Germinal center (tissue), 1 donor: ENCODE measurements around the gene GPR107.

Experiments used
- DNase-seq: peaks from one replicate; pipeline ENCODE4 v3.0.0; 2012; ENCODE audit warnings: mixed read lengths, low spot score

Gene GPR107

DNA sequence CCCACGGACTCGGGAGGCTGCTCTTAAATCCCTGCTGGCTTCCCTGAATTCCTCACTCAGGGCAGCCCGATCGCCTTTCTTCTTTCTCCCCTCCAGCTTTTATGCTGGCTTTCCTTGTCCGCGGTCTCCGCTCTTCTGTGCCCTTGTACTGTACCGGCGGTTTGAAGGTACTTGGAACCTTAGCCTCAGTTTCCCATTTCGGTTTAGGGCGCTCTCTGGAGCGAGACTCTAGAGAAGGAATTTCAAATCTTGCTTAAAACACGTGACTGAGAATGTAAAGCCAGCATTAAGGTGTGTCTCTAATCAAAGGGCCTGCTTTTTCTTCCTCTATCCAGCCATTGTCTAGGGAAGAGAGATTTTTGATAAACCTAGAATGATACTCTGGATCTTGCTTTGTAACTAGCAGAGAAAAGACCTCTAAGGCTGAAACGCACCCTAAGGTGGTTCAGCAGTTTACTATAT is 650 bp downstream of the GPR107 start:
- no peak for DNase-seq

DNA sequence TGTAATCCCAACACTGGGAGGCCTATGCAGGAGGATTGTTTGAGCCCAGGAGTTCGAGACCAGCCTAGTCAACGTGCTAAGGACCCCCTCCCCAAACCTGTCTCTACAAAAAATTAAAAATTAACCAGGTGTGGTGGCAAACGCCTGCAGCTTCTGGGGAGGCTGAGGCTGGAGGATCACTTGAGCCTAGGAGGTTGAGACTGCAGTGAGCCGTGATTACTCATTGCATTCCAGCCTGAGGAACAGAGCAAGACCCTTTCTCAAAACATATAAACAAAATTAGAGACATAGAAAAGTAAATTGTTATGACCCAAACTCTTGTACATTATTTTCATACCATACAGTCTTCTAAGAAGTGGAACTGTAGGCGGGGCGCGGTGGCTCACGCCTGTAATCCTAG is 1.1 kb downstream of the GPR107 start:
- no peak for DNase-seq

DNA sequence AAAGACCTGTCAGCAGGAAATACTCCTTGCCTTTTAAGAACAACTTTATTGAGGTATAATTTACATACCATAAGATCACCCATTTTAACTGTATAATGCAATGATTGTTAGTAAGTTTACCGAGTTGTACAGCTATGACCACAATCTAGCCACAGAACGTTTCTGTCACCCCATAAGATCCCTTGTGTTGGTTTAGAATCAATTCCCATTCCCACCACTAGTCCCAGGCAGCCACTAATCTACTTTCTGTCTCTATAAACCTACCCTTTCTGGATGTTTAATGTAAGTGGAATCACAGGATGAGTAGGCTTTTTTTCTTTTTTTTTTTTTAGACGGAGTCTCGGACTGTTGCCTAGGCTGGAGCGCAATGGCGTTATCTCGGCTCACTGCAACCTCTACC is 4.4 kb downstream of the GPR107 start:
- no peak for DNase-seq

DNA sequence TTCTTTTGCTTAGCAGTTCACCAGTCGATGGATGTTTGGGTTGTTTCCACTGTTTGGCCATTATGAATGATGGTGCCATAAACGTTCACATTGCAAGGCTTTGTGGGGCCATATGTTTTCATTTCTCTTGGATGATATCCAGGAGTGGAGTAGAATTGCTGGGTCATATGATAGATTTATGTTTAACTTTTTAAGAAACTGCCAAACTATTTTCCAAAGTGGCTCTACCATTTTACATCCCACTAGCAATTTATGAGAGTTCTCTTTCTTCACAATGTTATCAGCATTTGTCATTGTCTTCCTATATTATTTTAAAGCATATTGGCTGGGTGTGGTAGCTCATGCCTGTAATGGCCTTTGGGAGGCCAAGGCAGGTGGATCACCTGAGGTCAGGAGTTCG is 5.2 kb downstream of the GPR107 start:
- no peak for DNase-seq

DNA sequence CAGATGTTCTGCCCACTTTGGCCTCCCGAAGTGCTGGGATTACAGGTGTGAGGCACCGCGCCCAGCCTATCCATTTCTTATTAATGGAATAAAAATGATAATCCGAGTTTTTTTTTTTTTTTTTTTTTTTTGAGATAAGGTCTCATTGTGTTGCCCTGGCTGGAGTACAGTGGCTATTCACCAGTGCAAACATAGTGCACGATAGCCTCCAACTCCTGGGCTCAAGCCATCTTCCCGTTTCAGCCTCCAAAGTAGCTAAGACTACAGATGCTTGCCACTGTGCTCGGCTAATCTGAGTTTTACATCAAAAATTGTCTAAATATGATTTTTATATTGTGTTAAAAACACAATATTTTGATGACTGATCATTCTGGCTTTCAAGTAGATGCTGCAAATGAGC is 6.6 kb downstream of the GPR107 start:
- DNase-seq = no peak

DNA sequence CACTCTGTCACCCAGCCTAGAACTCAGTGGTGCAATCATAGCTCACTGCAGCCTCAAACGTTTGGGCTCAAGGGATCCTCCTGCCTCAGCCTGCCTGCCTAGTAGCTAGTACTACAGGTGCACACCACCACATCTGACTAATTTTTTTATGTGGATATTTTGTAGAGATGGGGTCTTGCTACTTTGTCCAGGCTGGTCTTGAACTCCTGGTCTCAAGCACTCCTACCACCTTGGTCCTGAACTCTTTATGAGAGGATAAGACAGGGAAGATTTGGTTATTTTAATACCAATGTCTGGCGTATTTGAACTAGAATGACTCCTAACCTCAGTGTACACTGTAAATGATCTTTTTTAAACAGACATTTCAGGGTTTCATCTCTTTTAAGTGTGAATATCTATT is 9.0 kb downstream of the GPR107 start:
- DNase-seq = no peak

DNA sequence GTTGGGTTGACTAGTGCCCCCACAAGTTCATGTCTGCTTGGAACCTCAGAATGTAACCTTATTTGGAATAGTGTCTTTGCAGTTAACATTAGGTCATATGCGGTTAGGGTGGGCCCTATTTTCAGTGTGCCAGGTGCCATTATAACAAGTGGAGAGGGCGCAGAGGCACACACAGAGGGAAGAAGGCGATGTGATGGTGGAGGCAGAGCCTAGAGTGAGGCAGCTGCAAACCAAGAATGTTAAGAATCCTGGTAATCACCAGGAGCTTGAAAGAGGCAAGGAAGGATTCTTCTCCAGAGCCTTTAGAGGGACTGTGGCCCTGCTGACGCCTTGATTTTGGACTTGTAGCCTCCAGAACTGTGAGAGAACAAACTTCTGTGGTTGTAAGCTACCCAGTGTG is 10.9 kb downstream of the GPR107 start:
- no peak for DNase-seq

DNA sequence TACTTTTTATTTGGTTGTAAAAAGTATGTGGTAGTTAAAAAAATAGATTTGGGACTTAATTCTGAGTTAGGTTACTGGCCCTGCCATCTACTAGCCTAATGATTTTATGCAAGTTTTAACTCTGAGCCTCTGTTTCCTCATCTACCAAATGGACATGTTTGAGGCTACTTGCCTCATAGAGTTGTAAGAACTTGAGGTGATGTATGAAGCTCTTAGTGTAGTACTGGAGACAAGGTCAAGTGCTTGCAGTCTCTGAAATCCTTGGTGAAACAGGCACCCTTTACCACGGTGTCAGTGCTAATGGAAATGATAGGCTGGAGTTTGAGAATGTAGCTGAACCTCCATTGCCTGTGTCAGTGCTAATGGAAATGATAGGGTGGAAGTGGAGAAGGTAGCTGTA is 15.3 kb downstream of the GPR107 start:
- no peak for DNase-seq

DNA sequence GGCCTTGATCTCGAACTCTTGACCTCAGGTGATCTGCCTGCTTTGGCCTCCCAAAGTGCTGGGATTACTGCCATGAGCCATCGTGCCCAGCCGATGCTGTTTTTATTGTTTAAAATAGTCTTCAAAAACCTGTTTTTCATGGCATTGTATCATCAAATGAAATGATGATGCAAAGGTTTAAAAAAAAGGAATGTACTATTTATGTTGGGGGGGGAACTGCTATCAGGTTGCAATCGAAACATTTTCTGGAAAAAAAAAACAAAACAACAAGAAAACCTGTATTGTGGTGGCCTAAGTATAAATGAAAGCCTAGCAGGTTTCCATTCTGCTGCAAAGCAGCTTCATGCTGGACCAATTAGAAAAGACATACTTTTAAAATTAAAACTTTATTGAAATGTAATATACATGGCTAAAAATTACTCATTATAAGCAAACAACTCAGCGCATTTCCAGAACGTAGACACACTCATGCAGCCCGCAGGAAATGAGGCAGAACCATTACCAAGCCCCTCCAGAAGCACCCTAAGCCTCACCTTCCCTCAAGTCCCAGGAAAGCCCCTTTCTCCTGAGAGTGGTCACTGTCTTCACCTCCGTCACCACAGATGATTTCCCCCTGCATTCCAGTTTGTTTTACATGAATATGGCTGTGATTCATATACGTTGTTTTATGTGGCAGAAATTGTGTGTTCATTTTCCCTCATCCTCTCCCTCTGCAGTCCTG is 19.0 kb downstream of the GPR107 start:
- DNase-seq = no peak

DNA sequence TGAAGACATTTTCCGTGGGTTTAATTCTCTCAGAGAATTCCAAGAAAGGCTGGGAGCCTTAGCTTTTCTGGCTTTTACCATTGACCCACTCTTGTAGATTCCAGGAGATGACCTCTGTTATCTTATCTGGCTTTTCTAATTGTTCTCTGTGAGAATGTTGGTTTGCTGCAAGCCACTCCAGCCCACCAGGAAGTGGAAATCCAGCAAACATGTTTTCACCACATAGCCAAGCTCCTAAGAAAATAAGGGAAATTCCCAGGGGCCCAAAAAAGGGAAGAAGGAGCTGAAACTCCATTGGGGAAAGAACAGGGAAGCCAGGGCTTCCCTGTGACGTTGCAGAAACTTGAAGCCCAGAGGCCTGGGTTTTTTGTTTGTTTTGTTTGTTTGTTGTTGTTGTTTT is 19.7 kb downstream of the GPR107 start:
- no peak for DNase-seq

DNA sequence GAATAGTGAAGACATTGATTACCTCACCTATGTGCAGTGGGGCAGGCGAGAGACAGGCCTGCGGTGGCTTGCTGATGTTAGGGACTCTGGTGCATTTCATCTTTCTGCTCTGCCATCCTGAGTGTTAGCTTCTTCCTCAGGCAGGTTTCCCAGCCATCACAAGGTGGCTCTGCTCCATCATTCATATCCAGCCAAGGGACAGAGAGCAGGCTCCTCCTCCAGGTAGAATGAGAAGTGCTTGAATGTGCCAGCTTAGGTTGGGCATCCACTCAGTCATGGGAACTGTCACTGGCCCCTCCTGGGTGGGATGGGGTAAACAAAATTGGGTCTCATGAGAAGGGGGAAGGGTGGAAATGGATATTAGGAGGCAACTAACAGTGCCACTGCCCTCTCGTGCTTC is 24.8 kb downstream of the GPR107 start:
- no peak for DNase-seq

DNA sequence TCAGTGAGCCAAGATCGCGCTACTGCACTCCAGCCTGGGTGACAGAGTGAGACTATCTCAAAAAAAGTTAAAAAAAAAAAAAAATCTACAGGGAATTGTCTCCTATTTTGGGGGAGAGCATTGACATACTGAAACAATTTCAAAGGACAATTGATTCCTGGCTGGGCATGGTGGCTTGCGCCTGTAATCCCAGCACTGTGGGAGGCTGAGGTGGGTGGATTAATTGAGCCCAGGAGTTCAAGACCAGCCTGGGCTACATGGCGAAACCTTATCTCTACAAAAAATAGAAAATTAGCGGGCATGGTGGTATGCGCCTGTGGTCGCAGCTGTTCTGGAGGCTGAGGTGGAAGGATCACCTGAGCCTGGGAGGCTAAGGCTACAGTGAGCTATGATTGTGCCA is 30.6 kb downstream of the GPR107 start:
- no peak for DNase-seq

DNA sequence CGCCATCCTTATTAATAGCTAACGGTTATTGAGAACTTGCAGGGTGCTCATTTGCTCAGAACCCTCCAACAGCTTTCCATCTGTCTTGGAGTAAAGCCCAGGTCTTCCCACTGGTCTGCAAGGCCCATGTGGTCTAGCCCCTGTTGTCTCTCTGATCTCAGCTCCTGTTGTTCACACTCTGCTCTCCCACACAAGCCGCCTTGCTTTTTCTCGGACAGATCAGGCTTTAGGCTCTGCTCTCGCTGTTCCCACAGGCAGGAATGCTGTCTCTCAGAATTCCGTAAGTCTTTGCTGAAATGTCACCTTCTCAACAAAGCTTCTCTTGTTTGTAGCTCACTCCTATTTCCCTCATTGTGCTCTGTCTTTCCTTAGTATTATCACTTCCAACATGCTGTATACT is 34.3 kb downstream of the GPR107 start:
- no peak for DNase-seq

DNA sequence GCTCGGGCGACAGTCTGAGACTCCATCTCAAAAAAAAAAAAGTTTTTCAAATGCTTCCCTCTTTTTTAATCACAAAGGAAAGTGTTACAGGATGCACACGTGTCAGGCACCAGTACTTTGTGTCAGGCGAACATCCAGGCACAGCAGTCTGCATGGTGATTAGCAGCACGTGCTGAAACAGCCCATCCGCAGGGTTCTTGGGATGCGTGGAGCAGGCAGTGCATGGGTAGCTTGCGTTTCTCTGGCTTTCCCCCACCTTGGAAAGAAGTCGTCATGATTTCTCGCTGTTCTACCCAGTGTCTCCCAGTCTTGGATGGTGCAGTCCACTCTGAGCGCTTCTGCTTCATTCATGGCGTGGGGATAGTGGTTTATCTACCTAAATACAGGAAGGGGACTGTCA is 35.4 kb downstream of the GPR107 start:
- DNase-seq = no peak

DNA sequence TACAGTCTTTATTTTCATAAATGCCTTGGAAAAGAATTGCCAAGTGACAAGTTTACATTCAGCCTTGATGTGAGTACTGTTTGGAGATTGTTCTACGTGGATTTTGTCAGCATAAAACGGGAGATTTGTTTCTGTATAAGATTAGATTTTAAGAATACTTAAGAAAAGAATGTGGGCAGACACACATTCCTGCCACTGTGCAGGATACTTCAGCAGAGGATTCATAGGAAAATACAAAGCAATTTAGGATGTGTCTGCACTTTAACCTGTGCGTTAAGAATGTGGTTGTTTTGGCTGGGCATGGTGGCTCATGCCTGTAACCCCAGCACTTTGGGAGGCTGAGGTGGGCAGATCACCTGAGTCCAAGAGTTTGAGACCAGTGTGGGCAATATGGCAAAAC is 37.2 kb downstream of the GPR107 start:
- DNase-seq = no peak

DNA sequence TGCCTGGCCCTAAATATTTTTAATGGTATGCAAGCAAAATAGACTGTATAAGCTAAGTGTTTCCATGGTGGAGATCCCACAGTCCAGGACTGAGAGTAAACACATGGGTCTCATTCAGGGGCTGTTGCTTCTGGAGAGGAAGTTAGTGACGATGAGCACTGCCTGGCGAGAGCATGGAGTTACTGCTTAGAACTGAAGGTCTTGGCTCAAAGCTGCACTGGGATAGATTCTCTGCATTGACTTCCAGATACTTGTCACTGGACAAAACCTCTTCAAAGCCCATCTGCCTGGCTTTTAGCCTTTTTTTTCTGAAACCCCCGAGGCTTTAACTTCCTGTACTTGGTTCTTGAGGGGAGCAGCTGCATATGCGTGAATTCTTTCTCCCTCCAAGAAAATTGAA is 39.2 kb downstream of the GPR107 start:
- no peak for DNase-seq

DNA sequence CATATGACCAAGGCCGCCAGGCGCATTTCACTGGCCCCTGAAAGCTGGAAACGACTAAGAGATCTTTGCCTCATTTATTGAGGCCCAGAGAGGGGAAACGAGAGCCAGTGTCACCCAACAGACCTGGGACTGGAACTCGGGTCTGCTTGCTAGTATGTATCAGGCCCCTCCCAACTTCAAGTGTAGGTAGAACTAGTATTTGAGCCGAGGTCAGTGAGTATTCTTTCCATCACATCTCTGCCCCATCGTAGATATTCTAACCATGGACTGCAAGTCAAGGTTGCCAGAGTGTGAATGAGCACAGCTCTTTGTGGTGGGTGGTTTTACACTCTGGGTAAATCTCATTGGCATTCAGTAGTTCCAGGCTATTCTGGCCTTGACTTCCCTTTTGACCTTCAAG is 42.2 kb downstream of the GPR107 start:
- no peak for DNase-seq

DNA sequence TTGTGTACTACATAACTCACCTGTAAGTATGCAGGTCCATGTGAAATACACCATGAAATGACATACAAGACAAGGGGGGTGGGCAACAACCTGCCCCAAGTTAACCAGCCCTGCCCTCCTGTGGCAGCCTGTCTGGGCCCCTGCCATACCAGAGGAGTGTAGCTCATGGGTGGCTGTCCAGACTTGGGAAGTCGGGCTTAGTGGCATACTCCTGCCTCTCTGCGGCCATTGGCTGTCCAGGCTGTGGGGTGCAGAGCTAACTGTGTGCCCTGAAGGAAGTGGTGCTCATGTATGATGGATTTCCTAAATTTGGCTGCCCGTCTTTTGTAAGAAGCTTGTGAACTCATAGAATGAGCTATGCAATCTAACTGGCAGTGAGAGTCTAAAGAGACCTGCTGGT is 47.0 kb downstream of the GPR107 start:
- no peak for DNase-seq

DNA sequence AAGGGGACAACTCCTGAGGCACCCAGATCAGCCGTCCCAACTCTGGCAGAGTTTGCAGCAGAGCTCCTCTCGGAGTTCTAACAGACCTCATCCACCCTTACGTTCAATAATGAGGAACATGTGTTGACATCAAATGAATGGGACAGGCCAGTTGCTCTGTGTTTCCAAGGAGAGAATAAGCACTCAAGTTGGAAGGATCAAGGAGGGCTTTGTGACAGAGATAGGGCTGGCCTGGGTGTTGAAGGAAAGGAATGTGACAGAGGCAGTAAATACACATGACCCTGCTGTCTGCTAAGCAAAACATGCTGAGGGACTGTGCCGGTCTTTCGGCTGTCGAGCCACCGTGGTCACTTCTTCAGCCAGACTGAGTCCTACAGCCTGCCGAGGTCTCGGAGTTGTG is 48.2 kb downstream of the GPR107 start:
- DNase-seq = no peak

DNA sequence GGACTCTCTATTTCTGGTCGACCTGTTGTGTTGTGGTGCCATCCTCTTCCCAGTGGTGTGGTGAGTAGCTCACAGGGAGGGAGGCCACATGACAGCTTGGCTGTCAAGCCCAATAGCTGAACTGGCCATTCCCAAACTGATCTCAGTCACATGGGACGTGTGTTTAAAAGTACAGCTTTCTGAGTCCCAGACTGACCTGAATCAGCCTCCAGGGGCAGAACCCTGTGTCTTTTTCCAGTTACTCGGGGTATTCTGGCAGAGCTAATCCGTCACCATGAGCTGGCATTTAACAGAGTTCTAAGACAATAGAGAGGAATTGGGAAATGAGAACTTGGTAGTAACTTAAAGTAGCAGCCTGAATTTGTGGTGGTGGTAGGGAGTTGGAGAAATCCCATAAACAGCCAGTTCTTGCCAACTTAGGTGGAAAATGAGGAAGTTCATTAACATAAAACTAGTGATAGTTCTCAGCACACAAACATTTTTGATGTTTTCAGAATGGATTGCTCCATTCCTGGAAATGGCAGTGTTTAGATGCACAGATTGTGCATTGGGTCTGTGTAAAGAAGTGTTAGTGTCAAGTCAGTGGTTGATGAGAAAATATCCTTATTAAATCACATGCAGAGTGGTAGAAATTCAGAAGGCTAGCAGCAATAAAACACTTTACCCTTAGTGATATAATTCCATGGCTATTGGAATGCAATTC is 50.9 kb downstream of the GPR107 start:
- DNase-seq = no peak

DNA sequence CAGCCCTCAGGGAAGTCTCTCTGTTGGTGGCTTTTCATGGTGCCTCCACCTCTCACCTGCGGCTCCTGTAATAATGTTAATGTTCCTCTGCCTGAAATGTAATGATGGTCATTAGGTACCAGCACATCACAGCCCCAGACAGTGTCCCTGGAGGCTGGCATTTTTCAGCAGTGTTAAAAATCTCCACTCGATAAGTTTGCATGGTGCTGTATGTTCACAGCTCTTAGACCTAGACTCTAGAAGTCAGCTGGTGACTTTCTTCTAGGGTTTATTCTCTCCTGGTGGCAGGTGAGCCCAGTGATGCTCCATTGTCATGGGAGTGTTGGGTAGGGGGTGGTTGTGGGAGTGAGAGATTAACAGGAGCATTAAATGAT is 53.1 kb downstream of the GPR107 start:
- DNase-seq = no peak

DNA sequence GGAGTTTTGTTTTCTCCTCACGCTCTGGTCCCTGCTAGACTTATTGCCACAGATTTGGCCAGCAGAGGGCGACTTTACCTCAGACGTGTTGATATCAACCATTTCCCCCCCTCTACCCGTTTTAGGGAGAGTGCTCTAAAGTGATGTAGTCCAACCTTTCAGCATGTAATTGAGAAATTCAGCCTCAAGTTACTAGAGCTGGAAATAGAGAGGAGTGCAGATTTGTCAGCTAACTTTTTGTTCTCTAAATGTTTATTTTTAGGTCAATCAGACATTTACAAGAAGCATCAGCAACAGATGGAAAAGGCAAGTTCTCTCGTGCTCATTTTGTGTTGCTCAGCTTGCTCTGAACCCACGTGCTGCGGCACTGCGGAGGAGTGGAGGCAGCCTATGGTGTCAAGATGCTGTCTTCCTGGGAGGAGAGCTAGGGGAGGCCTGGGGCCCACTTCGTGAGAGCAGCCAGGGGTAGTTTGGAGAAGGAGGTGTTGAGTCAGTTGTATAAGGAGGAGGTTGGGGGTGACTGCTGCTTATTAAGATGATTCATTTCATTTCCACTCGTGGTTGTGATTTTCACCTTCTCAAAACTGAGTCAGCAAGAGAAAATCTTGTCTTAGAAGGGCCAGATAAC is 53.6 kb downstream of the GPR107 start:
- DNase-seq = peak; percentile 71

DNA sequence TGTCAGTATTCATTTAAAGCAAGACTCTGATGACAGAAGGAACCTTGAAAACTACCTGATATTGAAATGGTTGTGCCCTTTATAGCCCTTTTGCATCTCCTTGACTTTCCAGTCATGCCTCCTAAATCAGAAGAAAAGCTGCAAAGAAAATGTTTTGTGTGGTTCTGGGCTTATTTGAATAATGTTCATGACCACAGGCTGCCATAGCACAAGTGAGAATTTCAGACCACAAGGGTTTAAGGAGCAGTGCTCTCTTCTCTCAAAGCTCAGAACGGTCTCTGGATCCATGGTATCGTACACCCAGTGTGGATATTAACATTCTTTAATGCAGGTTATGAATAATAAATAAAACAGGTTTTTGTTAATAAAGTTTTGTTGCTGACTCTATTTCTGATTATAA is 54.2 kb downstream of the GPR107 start:
- no peak for DNase-seq

DNA sequence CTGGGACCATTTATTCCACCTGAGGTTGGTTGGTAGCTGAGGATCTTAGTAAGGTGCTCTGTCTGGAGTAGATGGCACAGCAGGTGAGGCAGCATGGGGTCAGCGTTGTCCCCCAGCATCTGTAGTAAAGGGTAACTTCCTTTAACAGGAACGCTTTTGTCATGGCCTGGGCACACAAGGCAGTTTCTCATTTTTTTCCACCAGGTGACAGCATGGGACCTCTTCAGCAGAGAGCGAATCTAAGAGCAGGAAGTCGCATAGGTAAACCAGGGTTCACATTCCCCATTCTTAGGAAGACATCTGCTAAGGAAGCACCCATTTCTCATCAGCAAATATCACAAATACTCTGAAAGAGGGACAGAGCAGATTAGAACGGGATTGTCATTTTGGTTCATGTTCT is 56.5 kb downstream of the GPR107 start:
- no peak for DNase-seq
